Measurements from ENCODE around the gene RAB3D.

DNA sequence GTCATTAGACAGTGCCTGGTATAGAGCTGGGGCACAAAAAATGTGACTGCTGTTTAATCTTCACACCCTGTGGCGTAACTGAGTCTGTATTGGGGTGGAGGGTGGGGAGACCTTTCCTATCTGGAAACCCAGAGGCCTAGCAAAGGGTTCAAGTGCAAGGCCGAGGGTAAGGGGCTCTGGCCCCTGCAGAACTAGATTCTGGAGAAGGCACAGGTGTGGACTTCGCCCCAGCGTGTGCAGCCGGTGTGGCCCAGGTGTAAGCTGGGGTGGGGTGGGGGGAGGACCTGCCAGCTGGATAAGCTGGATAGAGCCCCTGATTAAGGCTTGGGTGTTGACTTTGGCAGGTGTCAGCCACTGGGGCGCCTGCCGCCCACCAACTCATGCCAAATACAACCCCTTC is 1.3 kb downstream of the RAB3D start:
- TF ChIP-seq, protein P1, sequence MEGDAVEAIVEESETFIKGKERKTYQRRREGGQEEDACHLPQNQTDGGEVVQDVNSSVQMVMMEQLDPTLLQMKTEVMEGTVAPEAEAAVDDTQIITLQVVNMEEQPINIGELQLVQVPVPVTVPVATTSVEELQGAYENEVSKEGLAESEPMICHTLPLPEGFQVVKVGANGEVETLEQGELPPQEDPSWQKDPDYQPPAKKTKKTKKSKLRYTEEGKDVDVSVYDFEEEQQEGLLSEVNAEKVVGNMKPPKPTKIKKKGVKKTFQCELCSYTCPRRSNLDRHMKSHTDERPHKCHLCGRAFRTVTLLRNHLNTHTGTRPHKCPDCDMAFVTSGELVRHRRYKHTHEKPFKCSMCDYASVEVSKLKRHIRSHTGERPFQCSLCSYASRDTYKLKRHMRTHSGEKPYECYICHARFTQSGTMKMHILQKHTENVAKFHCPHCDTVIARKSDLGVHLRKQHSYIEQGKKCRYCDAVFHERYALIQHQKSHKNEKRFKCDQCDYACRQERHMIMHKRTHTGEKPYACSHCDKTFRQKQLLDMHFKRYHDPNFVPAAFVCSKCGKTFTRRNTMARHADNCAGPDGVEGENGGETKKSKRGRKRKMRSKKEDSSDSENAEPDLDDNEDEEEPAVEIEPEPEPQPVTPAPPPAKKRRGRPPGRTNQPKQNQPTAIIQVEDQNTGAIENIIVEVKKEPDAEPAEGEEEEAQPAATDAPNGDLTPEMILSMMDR (IDR thresholded peaks at IDR 0.05) = no peak
- TF ChIP-seq POLR2A (IDR thresholded peaks at IDR 0.05) = no peak
